B cell (primary cell): ENCODE measurements around the gene PTPN13. TPM values are rescaled to one million over a fixed set of nuclear protein-coding genes. Genes with fewer than 3 reads are reported as not detected.

ENCODE experiments used
- ATAC-seq: fragments of 200-7000 bp; cut with Tn5 transposase; one replicate; pipeline ENCODE4 v1.10.0; 2021; ENCODE audit warnings: low read depth, mild to moderate bottlenecking, moderate number of reproducible peaks, moderate library complexity
- CTCF ChIA-PET: fragments of 350-600 bp; sonication (Branson Sonifier 250); formaldehyde crosslinking; loops from one replicate; lab custom pipeline; 2021; ENCODE audit warnings: antibody characterized with exemption, inconsistent platforms; lab: Charles Lee
- POLR2A ChIA-PET: fragments of 350-600 bp; sonication (Branson Sonifier 250); formaldehyde crosslinking; loops from one replicate; lab custom pipeline; 2021; ENCODE audit warnings: antibody characterized with exemption; lab: Charles Lee
- DNase-seq: peaks from one replicate; pipeline ENCODE4 v3.0.0; 2013
- H2AFZ ChIP-seq: 2 replicates; pipeline ENCODE4 v1.6.1; 2012; ENCODE audit warnings: mild to moderate bottlenecking, low read depth, low read length; ENCODE audit not compliant: insufficient read depth, poor library complexity, severe bottlenecking
- H3K27ac ChIP-seq, 2 donors: 1 replicate in 1 of 2; 2 replicates in 1 of 2; pipeline ENCODE4 v1.5.1; 2012 to 2013; ENCODE audit warnings: low read length in 2 of 2, mild to moderate bottlenecking in 2 of 2, moderate library complexity in 1 of 2
- H3K27me3 ChIP-seq, 4 experiments: fragments of 200-600 bp in 1 of 4; sonication (generic) in 1 of 4; replicated peaks in 1 of 4; 1 replicate in 2 of 4; 2 replicates in 2 of 4; pipeline versions ENCODE4 v1.6.1 to v1.7.0; 2013 to 2016; ENCODE audit warnings: low read length in 3 of 4, mild to moderate bottlenecking in 2 of 4, mixed read lengths in 1 of 4, moderate library complexity in 1 of 4; ENCODE audit not compliant: insufficient read depth in 4 of 4, control insufficient read depth in 3 of 4; ENCODE audit errors: control extremely low read depth in 1 of 4
- H3K36me3 ChIP-seq, 2 experiments: replicated peaks in 1 of 2; 1 replicate in 1 of 2; 2 replicates in 1 of 2; pipeline versions ENCODE4 v1.6.1 to v1.7.1; 2013; ENCODE audit warnings: low read length in 1 of 2; ENCODE audit not compliant: insufficient read depth in 2 of 2, control insufficient read depth in 1 of 2; ENCODE audit errors: control extremely low read depth in 1 of 2, extremely low read depth in 1 of 2
- H3K4me1 ChIP-seq, 2 donors: fragments of 200-600 bp in 1 of 2; sonication (generic) in 1 of 2; 1 replicate in 1 of 2; 2 replicates in 1 of 2; pipeline versions ENCODE4 v1.5.1 to v1.6.1; 2013 to 2017; ENCODE audit warnings: low read length in 2 of 2; ENCODE audit not compliant: control insufficient read depth in 2 of 2, insufficient read depth in 2 of 2
- H3K4me2 ChIP-seq: replicated peaks from 2 replicates; pipeline ENCODE3; 2012; ENCODE audit warnings: mild to moderate bottlenecking, low read depth, low read length; ENCODE audit not compliant: poor library complexity, severe bottlenecking
- H3K4me3 ChIP-seq, 5 experiments: fragments of 200-600 bp in 1 of 5; sonication (generic) in 1 of 5; 1 replicate in 3 of 5; 2 replicates in 2 of 5; pipeline versions ENCODE4 v1.5.1 to v1.7.0; 2011 to 2016; ENCODE audit warnings: low read length in 4 of 5, mild to moderate bottlenecking in 4 of 5, low read depth in 2 of 5, control low read depth in 1 of 5, moderate library complexity in 1 of 5; ENCODE audit not compliant: insufficient read depth in 1 of 5; ENCODE audit errors: control extremely low read depth in 1 of 5, extremely low read depth in 1 of 5
- H3K79me2 ChIP-seq: fragments of 200-600 bp; sonication (generic); one replicate; pipeline ENCODE4 v1.6.0; 2016; ENCODE audit warnings: low read length; ENCODE audit not compliant: control insufficient read depth, insufficient read depth
- H3K9ac ChIP-seq: fragments of 200-600 bp; sonication (generic); 2 replicates; pipeline ENCODE4 v1.6.1; 2017; ENCODE audit warnings: mild to moderate bottlenecking, low read length, moderate library complexity
- H3K9me3 ChIP-seq, 3 donors: one replicate each; pipeline versions ENCODE4 v1.6.1 to v1.7.1; 2013; ENCODE audit warnings: low read length in 2 of 3; ENCODE audit not compliant: control insufficient read depth in 2 of 3, insufficient read depth in 1 of 3; ENCODE audit errors: control extremely low read depth in 1 of 3
- H4K20me1 ChIP-seq: 2 replicates; pipeline ENCODE4 v1.6.0; 2012; ENCODE audit warnings: mild to moderate bottlenecking, low read length; ENCODE audit not compliant: insufficient read depth, control insufficient read depth, poor library complexity, severe bottlenecking
- H3K27ac Mint-ChIP-seq: one replicate; pipeline ENCODE4 v1.8.0; 2021; ENCODE audit warnings: mixed read lengths
- H3K27me3 Mint-ChIP-seq: one replicate; pipeline ENCODE4 v1.8.0; 2021; ENCODE audit warnings: mixed read lengths
- H3K4me1 Mint-ChIP-seq: one replicate; pipeline ENCODE4 v1.8.0; 2021; ENCODE audit warnings: mixed read lengths
- H3K4me3 Mint-ChIP-seq: one replicate; pipeline ENCODE4 v1.8.0; 2021; ENCODE audit warnings: mixed read lengths
- H3K9me3 Mint-ChIP-seq: one replicate; pipeline ENCODE4 v1.8.0; 2022; ENCODE audit warnings: mixed read lengths; ENCODE audit not compliant: insufficient read depth
- EZH2 ChIP-seq: IDR thresholded peaks from 2 replicates; pipeline ENCODE4 v1.6.1; 2012; ENCODE audit warnings: borderline replicate concordance, low read depth, mild to moderate bottlenecking, moderate library complexity, low read length; ENCODE audit not compliant: insufficient read depth, poor library complexity, severe bottlenecking
- WGBS: methylation state at CpG from one replicate; pipeline ENCODE4 v1.1.5; 2013; ENCODE audit warnings: missing lambda C conversion rate; ENCODE audit not compliant: insufficient coverage; 5-methylcytosine and 5-hydroxymethylcytosine counted together
- intact Hi-C: fragments of 100-400 bp; cut with micrococcal nuclease; formaldehyde crosslinking; loops from one replicate; pipeline ENCODE4 v1.10.0; 2022
- polyA plus RNA-seq: library from polyadenylated mRNA; depleted of rRNA; stranded (reverse); fragments of >200 nt; gene quantifications from 2 replicates; pipeline ENCODE4 v1.2.3, GENCODE V29; 2012
- total RNA-seq, 2 donors: library from RNA; stranded (reverse); fragments of 120-200 nt in 1 of 2; gene quantifications; 1 replicate in 1 of 2; 2 replicates in 1 of 2; pipeline versions ENCODE4 v1.2.3 to v1.2.4, GENCODE V29; 2013 to 2022
- TF ChIP-seq, protein P1 (sequence below): fragments of 200-600 bp; IDR thresholded peaks from one replicate; pipeline ENCODE4 v1.8.0; 2022; ENCODE audit warnings: antibody characterized with exemption, mild to moderate bottlenecking

The PTPN13 gene
- total and polyA plus RNA-seq, 2 donors (not counting 1 experiment from before 2014, with no cell fraction given) = 0.91 TPM; not detected in 1

DNA sequence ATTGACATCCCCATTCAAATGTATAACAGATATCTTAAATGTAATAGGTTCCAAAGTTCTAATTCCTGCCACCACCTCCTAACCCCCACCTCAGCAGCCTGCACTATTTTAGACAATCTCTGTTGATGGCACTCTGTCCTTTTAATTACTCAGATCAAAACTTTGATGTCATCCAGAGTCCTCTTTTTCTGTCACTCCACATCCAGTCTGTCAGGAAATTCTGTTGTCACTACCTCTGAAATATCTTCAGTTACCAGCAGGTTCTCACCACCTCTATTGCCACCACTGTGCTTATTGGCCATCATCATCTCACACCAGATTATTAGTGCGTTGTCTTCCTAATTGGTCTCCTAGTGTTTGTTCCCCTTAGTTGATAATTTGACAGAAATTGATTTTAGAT is 76.2 kb downstream of the PTPN13 start:
- no peak overlapping the region for H3K4me3 Mint-ChIP-seq
- no peak overlapping the region for H3K4me3 ChIP-seq
- no peaks in the 10 kb centered on the region for H3K79me2 ChIP-seq
- WGBS = no CpG with 5 or more reads among the region's 1 CpG
- H3K4me1 Mint-ChIP-seq = no peaks in the 10 kb centered on the region
- H3K9me3 ChIP-seq = no peaks in the 10 kb centered on the region
- POLR2A ChIA-PET = no interaction called here
- no peaks in the 10 kb centered on the region for H3K4me1 ChIP-seq
- H4K20me1 ChIP-seq = no peaks in the 10 kb centered on the region
- peaks cover 5% of the 10 kb centered on the region for H3K27me3 Mint-ChIP-seq
- no peak overlapping the region for H3K9ac ChIP-seq
- TF ChIP-seq, protein P1, sequence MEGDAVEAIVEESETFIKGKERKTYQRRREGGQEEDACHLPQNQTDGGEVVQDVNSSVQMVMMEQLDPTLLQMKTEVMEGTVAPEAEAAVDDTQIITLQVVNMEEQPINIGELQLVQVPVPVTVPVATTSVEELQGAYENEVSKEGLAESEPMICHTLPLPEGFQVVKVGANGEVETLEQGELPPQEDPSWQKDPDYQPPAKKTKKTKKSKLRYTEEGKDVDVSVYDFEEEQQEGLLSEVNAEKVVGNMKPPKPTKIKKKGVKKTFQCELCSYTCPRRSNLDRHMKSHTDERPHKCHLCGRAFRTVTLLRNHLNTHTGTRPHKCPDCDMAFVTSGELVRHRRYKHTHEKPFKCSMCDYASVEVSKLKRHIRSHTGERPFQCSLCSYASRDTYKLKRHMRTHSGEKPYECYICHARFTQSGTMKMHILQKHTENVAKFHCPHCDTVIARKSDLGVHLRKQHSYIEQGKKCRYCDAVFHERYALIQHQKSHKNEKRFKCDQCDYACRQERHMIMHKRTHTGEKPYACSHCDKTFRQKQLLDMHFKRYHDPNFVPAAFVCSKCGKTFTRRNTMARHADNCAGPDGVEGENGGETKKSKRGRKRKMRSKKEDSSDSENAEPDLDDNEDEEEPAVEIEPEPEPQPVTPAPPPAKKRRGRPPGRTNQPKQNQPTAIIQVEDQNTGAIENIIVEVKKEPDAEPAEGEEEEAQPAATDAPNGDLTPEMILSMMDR = no peak
- no peak for TF ChIP-seq EZH2
- H3K36me3 ChIP-seq = no peaks in the 10 kb centered on the region
- no peak overlapping the region for H2AFZ ChIP-seq
- CTCF ChIA-PET = no interaction called here
- H3K9me3 Mint-ChIP-seq = no peaks in the 10 kb centered on the region
- H3K27ac Mint-ChIP-seq = no peak overlapping the region
- no peaks in the 10 kb centered on the region for H3K27me3 ChIP-seq
- no peak overlapping the region for H3K4me2 ChIP-seq
- no peak for DNase-seq
- no peak for ATAC-seq
- intact Hi-C loops = no loop called here
- no peak overlapping the region for H3K27ac ChIP-seq

DNA sequence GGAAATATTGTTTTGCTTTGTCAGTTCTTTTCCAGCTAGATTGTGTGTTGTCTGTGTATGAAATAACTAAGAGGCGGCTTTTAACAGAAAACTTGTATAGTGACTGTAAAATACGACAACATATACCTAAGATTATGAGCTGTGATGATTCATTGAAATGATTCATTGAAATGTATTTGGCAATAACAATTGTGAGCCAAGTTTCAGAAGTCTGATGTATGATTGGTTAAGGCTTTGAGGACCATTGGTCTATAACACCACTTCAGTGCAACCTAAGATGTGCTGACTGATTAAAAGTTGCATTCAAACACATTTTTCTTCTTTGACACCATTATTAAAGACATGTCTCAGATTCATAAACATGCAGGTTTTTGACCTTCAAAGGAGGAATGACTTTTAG is 76.6 kb downstream of the PTPN13 start:
- DNase-seq (no peak), ATAC-seq (no peak)
- H3K4me1 ChIP-seq = no peaks in the 10 kb centered on the region
- TF ChIP-seq EZH2 = no peak
- TF ChIP-seq, protein P1 = no peak
- CTCF ChIA-PET = no interaction called here
- POLR2A ChIA-PET = no interaction called here
- H3K4me2 ChIP-seq = no peak overlapping the region
- H2AFZ ChIP-seq = no peak overlapping the region
- H3K27me3 ChIP-seq = no peaks in the 10 kb centered on the region
- H3K27me3 Mint-ChIP-seq = peaks cover 5% of the 10 kb centered on the region
- H3K9me3 ChIP-seq = no peaks in the 10 kb centered on the region
- no CpG with 5 or more reads among the region's 2 CpGs for WGBS
- H4K20me1 ChIP-seq = no peaks in the 10 kb centered on the region
- no peaks in the 10 kb centered on the region for H3K9me3 Mint-ChIP-seq
- no peak overlapping the region for H3K9ac ChIP-seq
- H3K79me2 ChIP-seq = no peaks in the 10 kb centered on the region
- H3K4me3 ChIP-seq = no peak overlapping the region
- no peak overlapping the region for H3K4me3 Mint-ChIP-seq
- H3K36me3 ChIP-seq = no peaks in the 10 kb centered on the region
- intact Hi-C loops = no loop called here
- H3K27ac Mint-ChIP-seq = no peak overlapping the region
- no peaks in the 10 kb centered on the region for H3K4me1 Mint-ChIP-seq
- H3K27ac ChIP-seq = no peak overlapping the region
